ENCODE data around the gene MT1E.

MT1E gene

DNA sequence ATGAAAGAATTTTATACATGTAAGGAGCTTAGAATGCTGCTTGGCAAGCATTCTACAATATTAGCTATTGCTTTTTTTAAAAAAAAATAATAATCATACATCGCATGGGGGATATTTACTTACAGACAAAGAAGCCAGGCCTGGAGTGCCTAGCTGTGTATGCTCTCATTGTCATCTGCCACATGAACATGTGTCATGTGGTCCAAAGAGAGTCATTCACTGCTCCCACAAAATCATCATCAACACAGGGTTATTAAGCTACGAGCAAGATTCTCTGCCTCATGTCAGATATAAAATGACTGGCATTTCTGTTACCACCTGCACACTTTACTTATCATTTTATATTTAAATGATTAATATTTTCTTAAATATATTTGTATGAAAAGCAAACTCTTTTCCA lies 1.9 kb upstream of the MT1E start:
- no peak for DNase-seq (ENCODE audit: low read depth in 3 of 3, low spot score in 1 of 3)

DNA sequence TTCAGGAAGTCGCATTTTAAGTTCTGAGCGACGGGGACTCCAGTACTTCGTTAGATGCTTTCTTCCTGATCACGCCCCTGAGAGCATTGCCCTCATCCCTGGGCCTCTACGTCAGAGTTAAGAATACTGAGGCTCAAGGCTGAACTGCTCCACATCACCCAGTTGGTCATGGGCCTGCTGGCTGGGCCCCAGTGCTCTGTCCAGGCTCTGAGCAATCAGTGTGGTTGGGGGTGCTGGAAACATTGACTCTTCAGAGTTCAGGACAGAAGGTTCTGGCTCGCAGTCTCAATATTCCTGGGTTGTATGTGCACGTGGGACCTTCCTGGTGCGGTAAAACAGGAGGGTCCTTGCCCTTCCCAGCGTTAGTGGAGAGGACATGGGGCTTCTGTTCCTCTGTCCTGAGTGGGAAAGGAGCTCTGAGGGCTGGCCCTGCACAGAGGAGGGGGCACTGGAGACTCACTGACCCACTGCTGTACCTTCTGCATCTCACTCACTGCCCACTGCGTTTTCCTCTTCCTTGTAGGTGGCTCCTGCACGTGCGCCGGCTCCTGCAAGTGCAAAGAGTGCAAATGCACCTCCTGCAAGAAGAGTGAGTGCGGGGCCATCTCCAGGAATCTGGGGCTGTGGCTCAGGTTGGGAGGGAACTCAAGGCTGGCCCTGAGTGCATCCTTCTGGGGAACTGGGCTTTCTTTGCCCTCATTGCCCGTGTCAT lies 518 bp downstream of the MT1E start:
- DNase-seq (ENCODE audit: low read depth in 3 of 3, low spot score in 1 of 3) = no peak

DNA sequence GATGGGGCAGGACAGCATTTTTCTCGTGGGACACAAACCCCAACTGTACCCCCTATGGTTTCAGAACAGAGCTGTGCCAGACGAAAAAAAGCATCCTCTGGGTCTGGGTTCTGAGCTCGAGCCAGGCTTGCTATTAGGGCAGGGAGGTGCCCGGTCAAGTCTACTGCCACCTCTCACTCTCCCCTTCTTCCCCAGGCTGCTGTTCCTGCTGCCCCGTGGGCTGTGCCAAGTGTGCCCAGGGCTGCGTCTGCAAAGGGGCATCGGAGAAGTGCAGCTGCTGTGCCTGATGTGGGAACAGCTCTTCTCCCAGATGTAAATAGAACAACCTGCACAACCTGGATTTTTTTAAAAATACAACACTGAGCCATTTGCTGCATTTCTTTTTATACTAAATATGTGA lies 1.1 kb downstream of the MT1E start:
- DNase-seq (ENCODE audit: low read depth in 3 of 3, low spot score in 1 of 3) = no peak

DNA sequence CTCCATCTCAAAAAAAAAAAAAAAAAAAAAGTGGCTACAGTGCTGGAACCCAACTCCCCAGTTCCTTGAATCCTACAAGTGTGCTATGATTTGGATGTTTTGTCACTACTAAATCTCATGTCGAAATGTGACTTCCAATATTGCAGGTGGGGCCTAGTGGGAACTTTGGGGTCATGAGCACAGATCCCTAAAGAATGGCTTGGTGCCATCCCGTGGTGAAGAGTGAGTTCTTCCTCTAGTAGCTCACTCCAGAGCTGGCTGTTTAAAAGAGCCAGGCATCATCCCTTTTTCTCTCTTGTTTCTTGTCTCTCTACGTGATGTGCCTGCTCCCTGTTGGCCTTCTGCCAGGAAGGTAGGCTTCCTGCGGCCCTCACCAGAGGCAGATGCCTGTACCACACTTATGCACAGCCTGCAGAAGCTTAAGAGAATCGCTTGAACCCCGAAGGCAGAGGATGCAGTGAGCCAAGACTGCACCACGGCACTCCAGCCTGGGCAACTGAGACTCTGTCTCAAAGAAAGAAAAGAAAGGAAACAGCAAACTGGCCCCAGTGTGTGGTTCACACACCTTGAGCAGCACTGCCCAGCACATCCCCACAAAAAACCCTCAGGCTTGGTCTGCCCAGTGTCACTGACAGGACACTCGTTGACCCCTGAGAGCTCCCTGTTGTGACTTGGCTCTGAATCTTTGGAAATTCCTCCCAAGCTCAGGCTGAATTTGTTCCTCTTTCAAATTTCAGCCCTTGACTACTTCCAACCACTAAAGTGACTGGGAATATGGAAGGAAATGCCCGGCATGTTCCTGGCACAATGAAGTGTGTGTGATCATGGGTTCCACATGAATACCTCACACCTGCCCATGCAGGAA lies 3.1 kb downstream of the MT1E start:
- DNase-seq (ENCODE audit: low read depth in 3 of 3, low spot score in 1 of 3) = no peak

DNA sequence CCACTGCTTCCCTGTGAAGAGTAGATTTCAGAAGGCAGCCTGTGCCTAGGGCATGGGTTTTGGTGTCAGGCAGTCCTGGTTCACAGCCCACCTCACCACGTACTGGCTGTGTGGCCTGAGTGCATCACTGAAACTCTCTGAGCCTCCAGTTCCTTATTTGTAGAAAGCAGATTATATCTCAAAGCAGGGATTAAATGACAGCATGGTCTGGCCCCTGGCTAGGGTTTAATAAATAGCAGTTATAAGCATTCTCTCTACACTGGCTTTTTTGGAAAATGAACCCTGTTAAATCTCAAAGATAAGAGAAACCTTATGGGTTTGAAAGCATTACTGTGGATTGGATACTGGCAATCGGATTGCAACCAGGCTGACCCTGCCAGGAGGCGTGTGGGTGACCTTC lies 4.0 kb downstream of the MT1E start:
- DNase-seq (ENCODE audit: low read depth in 3 of 3, low spot score in 1 of 3) = no peak

DNA sequence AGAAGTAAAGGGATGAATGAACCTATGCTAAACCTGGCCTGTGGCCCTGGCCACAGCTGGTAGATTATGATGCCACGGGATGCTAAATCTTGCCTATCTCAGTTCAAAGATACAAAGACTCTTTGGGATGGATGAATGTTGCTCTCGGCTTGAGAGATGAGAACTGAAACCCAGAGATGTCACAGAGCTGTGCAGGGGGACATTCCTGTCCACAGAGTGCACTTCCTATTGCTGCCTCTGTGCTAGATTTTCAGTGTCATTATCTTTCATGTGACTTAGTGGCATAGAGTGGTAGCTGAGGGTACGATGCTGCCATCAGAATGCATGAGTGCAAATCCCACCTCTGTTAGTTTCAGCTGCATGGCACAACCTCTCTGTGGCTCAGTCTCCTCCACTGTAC lies 4.6 kb downstream of the MT1E start:
- no peak for DNase-seq (ENCODE audit: low read depth in 3 of 3, low spot score in 1 of 3)

GRCh38 chr16:56631197-56631596 lies 5.6 kb downstream of the MT1E start:
- DNase-seq (ENCODE audit: low read depth in 3 of 3, low spot score in 1 of 3) = no peak

DNA sequence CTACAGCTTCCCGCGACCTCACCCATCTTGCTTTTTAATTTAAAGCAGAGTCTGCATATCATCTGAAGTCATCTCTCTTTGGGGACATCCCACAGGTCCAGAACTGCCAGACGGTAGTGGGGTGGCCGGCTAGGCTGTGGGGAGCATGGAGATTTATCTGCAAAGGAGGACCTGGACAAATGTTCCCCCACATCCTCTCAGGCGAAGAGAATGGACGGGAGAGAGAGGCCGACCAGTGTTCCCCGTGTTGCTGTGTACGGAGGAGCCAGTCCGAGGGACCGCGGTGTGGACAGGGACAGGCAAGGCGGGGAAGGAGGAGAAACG lies 6.2 kb downstream of the MT1E start:
- DNase-seq (ENCODE audit: low read depth in 3 of 3, low spot score in 1 of 3) = no peak

- no peak for DNase-seq (ENCODE audit: low read depth in 3 of 3, low spot score in 1 of 3)
Observed at GRCh38 chr16:56632156-56632847, 6.7 kb downstream of the MT1E start, which contains the start of gene MT1M. MT1M (plus strand) TSS chr16:56632659; CDS start chr16:56632732, 73 bp downstream.

DNA sequence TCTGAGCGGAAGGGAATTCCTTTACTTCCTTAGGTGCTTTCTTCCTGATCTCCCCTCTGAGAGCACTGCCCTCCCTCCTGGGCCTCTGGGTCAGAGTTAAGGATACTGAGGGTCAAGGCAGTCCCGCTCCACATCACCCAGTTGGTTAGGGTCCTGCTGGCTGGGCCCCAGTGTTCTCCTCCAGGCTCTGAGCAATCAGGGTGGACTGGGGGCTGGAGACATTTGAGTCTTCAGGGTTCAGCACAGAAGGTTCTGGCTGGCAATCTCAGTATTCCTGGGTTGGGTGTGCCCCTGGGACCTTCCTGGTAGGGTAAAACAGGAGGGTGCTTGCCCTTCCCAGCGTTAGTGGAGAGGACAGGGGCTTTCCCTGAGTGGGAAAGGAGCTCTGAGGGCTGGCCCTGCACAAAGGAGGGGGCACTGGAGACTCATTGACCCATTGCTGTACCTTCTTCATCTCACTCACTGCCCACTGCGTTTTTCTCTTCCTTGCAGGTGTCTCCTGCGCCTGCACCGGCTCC lies 7.3 kb downstream of the MT1E start:
- DNase-seq (ENCODE audit: low read depth in 3 of 3, low spot score in 1 of 3) = no peak

DNA sequence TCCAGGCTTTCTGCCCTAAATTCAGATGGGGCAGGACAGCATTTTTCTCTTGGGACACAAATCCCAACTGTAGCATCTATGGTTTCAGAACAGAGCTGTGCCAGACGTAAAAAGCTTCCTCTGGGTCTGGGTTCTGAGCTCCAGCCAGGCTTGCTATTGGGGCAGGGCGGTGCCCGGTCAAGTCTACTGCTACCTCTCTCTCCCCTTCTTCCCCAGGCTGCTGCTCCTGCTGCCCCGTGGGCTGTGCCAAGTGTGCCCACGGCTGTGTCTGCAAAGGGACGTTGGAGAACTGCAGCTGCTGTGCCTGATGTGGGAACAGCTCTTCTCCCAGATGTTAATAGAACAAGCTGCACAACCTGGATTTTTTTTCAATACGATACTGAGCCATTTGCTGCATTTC lies 8.0 kb downstream of the MT1E start:
- DNase-seq (ENCODE audit: low read depth in 3 of 3, low spot score in 1 of 3) = no peak

- DNase-seq (ENCODE audit: low read depth in 3 of 3, low spot score in 1 of 3) = no peak
Observed at GRCh38 chr16:56634715-56635440, 9.3 kb downstream of the MT1E start.

DNA sequence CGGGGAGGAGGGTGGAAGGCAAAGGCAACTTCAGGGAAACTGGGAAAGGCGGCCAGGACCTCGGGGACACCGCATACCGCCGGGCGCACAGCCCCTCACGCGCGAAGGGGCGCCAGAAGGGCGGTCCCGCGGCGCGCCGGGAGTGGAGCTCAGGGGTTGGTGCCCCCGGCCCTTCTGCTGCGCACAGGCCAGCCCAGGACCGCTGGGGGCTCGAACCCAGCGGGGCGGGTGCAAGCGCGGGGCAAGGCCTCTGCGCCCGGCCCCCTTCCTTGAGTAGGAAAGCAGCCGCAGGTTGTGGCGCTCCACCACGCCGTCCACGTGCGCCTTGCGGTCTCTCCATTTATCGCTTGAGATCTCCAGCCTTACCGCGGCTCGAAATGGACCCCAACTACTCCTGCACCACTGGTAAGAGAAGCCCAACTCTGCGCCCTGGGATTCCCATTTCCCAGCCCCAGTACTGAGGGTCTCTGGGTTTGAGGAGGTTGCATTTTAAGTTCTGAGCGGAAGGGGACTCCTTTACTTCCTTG lies 9.9 kb downstream of the MT1E start:
- DNase-seq (ENCODE audit: low read depth in 3 of 3, low spot score in 1 of 3) = no peak

- no peak for DNase-seq (ENCODE audit: low read depth in 3 of 3, low spot score in 1 of 3)
Observed at GRCh38 chr16:56636616-56637413, 11.2 kb downstream of the MT1E start.

GRCh38 chr16:56637814-56638750 lies 12.5 kb downstream of the MT1E start, which contains the start of gene MT1A:
MT1A (plus strand) TSS chr16:56638666; CDS start chr16:56638739, 73 bp downstream.
- no peak for DNase-seq (ENCODE audit: low read depth in 3 of 3, low spot score in 1 of 3)

- no peak for DNase-seq (ENCODE audit: low read depth in 3 of 3, low spot score in 1 of 3)
Observed at GRCh38 chr16:56639045-56639444, 13.5 kb downstream of the MT1E start.

DNA sequence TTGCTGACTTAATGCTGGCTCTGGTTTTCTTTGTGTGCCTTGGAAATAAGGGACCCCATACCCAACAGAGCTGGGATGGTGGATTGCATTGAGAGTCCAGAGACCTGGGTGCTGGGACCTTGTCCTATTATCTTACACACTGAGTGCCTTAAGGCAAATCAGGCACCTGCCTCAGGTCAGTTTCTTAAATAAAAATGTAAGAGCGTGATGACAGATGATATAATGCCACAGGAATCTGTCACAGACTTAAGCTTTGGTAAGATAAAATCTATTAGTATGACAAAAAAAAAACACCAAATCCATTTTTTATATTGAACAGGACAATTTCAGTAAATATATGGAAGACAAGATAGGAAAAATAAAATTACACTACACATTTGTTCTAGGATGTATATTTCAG lies 14.5 kb downstream of the MT1E start:
- DNase-seq (ENCODE audit: low read depth in 3 of 3, low spot score in 1 of 3) = no peak

GRCh38 chr16:56641166-56641565 lies 15.6 kb downstream of the MT1E start:
- no peak for DNase-seq (ENCODE audit: low read depth in 3 of 3, low spot score in 1 of 3)
